CD14-positive monocyte (primary cell): ENCODE measurements around the gene CASS4. TPM values are rescaled to one million over a fixed set of nuclear protein-coding genes. Genes with fewer than 3 reads are reported as not detected.

Experiments
- DNase-seq, 3 donors: peaks; one replicate each; pipeline ENCODE4 v3.0.0-alpha.2; 2011 to 2022
- H2AFZ ChIP-seq: 2 replicates; pipeline ENCODE4 v1.6.0; 2012; ENCODE audit warnings: mild to moderate bottlenecking, low read depth, low read length, inconsistent platforms; ENCODE audit not compliant: insufficient read depth, poor library complexity, severe bottlenecking
- H3K27ac ChIP-seq, 2 donors: 1 replicate in 1 of 2; 2 replicates in 1 of 2; pipeline ENCODE4 v1.5.1; 2012 to 2013; ENCODE audit warnings: low read length in 2 of 2, control low read depth in 1 of 2, inconsistent platforms in 1 of 2, low read depth in 1 of 2, mild to moderate bottlenecking in 1 of 2
- H3K27me3 ChIP-seq, 2 donors: one replicate each; pipeline versions ENCODE4 v1.6.0 to v1.6.1; 2011 to 2013; ENCODE audit warnings: low read length in 2 of 2; ENCODE audit not compliant: control insufficient read depth in 2 of 2, insufficient read depth in 2 of 2
- H3K36me3 ChIP-seq, 2 donors: replicated peaks in 1 of 2; 1 replicate in 1 of 2; 2 replicates in 1 of 2; pipeline versions ENCODE4 v1.5.1 to v1.6.1; 2012 to 2013; ENCODE audit warnings: low read length in 2 of 2, control low read depth in 1 of 2, inconsistent platforms in 1 of 2, mild to moderate bottlenecking in 1 of 2; ENCODE audit not compliant: insufficient read depth in 2 of 2, control insufficient read depth in 1 of 2
- H3K4me1 ChIP-seq, 2 donors: 1 replicate in 1 of 2; 2 replicates in 1 of 2; pipeline versions ENCODE4 v1.5.1 to v1.6.1; 2012 to 2013; ENCODE audit warnings: low read length in 2 of 2, control low read depth in 1 of 2, inconsistent platforms in 1 of 2, mild to moderate bottlenecking in 1 of 2, moderate library complexity in 1 of 2; ENCODE audit not compliant: insufficient read depth in 2 of 2, control insufficient read depth in 1 of 2
- H3K4me2 ChIP-seq: replicated peaks from 2 replicates; pipeline ENCODE3; 2012; ENCODE audit warnings: low read length, moderate library complexity, mild to moderate bottlenecking; ENCODE audit not compliant: poor library complexity, severe bottlenecking; ENCODE audit errors: extremely low read depth
- H3K4me3 ChIP-seq, 3 experiments: fragments of 200-600 bp in 1 of 3; sonication (generic) in 1 of 3; replicated peaks in 1 of 3; 1 replicate in 2 of 3; 2 replicates in 1 of 3; pipeline ENCODE4 v1.5.1; 2011 to 2013; ENCODE audit warnings: low read length in 3 of 3, mild to moderate bottlenecking in 3 of 3, control low read depth in 2 of 3, low read depth in 2 of 3, inconsistent platforms in 1 of 3, moderate library complexity in 1 of 3
- H3K79me2 ChIP-seq: 2 replicates; pipeline ENCODE4 v1.6.0; 2012; ENCODE audit warnings: mild to moderate bottlenecking, control low read depth, inconsistent platforms, low read length, moderate library complexity; ENCODE audit not compliant: insufficient read depth
- H3K9ac ChIP-seq: 2 replicates; pipeline ENCODE4 v1.6.0; 2017; ENCODE audit warnings: low read length, mild to moderate bottlenecking; ENCODE audit not compliant: insufficient read depth, poor library complexity, severe bottlenecking
- H3K9me3 ChIP-seq, 2 donors: replicated peaks in 1 of 2; 1 replicate in 1 of 2; 2 replicates in 1 of 2; pipeline versions ENCODE4 v1.5.1 to v1.6.1; 2012 to 2013; ENCODE audit warnings: low read length in 2 of 2, control low read depth in 1 of 2; ENCODE audit not compliant: control insufficient read depth in 1 of 2, insufficient read depth in 1 of 2
- H4K20me1 ChIP-seq: 2 replicates; pipeline ENCODE4 v1.6.0; 2012; ENCODE audit warnings: mild to moderate bottlenecking, low read length, control low read depth, moderate library complexity; ENCODE audit not compliant: insufficient read depth
- H3K27ac Mint-ChIP-seq, 7 donors: one replicate each; pipeline ENCODE4 v1.8.0; 2020; ENCODE audit warnings: mild to moderate bottlenecking in 7 of 7, mixed read lengths in 7 of 7, moderate library complexity in 6 of 7, inconsistent platforms in 2 of 7
- H3K27me3 Mint-ChIP-seq, 3 donors: one replicate each; pipeline ENCODE4 v1.8.0; 2021 to 2022; ENCODE audit warnings: low read depth in 3 of 3, mild to moderate bottlenecking in 3 of 3, mixed read lengths in 3 of 3, moderate library complexity in 3 of 3, inconsistent platforms in 1 of 3
- H3K36me3 Mint-ChIP-seq, 2 donors: one replicate each; pipeline ENCODE4 v1.8.0; 2020; ENCODE audit warnings: mixed read lengths in 2 of 2, inconsistent platforms in 1 of 2, mild to moderate bottlenecking in 1 of 2
- H3K4me1 Mint-ChIP-seq: one replicate; pipeline ENCODE4 v1.8.0; 2020; ENCODE audit warnings: mild to moderate bottlenecking, mixed read lengths
- H3K4me3 Mint-ChIP-seq, 2 donors: one replicate each; pipeline ENCODE4 v1.8.0; 2020; ENCODE audit warnings: mild to moderate bottlenecking in 2 of 2, mixed read lengths in 2 of 2, moderate library complexity in 1 of 2
- H3K9me3 Mint-ChIP-seq, 7 donors: one replicate each; pipeline ENCODE4 v1.8.0; 2020 to 2022; ENCODE audit warnings: mixed read lengths in 7 of 7, mild to moderate bottlenecking in 6 of 7, moderate library complexity in 6 of 7, inconsistent platforms in 2 of 7
- WGBS: methylation state at CpG from one replicate; pipeline ENCODE4 v1.1.5; 2013; ENCODE audit warnings: missing lambda C conversion rate; ENCODE audit not compliant: insufficient coverage; 5-methylcytosine and 5-hydroxymethylcytosine counted together
- intact Hi-C, 2 donors: fragments of 100-400 bp; cut with micrococcal nuclease; formaldehyde crosslinking; loops; one replicate each; pipeline versions ENCODE4 v1.15.0 to v1.15.1; 2023
- polyA plus RNA-seq, 3 donors: library from polyadenylated mRNA; depleted of rRNA in 1 of 3; unstranded in 2 of 3; stranded (reverse) in 1 of 3; fragments of 300-500 nt in 2 of 3; fragments of >200 nt in 1 of 3; fragmentation: Illumina TruSeq in 2 of 3; gene quantifications; 1 replicate in 2 of 3; 2 replicates in 1 of 3; pipeline ENCODE4 v1.2.3, GENCODE V29; 2012 to 2021
- TF ChIP-seq, protein P1 (sequence below): fragments of 200-600 bp; IDR thresholded peaks from one replicate; pipeline ENCODE4 v1.8.0; 2022; ENCODE audit warnings: antibody characterized with exemption, mild to moderate bottlenecking

The CASS4 gene
- polyA plus RNA-seq, 3 donors, result 1.9 to 7.4 (median 6.1) TPM

GRCh38 chr20:56381501-56381900 lies 30.6 kb upstream of the CASS4 start:
- peaks cover 98% of the 10 kb centered on the region for H3K79me2 ChIP-seq
- H3K4me2 ChIP-seq, result no peak overlapping the region
- no peaks in the 10 kb centered on the region for H3K27me3 ChIP-seq
- WGBS, result no CpG with 5 or more reads among the region's 1 CpG
- Mint-ChIP-seq H3K9me3 (peaks cover 0 to 3% (median 0%) of the 10 kb centered on the region in 7 donors), H3K27me3 (peaks cover 0 to 3% (median 0%) of the 10 kb centered on the region in 3 donors), H3K4me1 (peaks cover 22% of the 10 kb centered on the region), H3K4me3 (no peak overlapping the region), H3K27ac (peak overlapping the region in 3 of 7 donors; percentile 19 to 74 (median 71)), H3K36me3 (peaks cover 42 to 62% of the 10 kb centered on the region in 2 donors)
- H3K27ac ChIP-seq, result peak overlapping the region in 1 of 2 donors; percentile 50
- no peaks in the 10 kb centered on the region for H3K9me3 ChIP-seq
- DNase-seq, result no peak
- peaks cover 31 to 66% of the 10 kb centered on the region in 2 donors for H3K36me3 ChIP-seq
- no peak overlapping the region for H3K9ac ChIP-seq
- no peak overlapping the region for H3K4me3 ChIP-seq
- peaks cover 9% of the 10 kb centered on the region in 2 donors for H3K4me1 ChIP-seq
- no peaks in the 10 kb centered on the region for H4K20me1 ChIP-seq
- TF ChIP-seq, protein P1, sequence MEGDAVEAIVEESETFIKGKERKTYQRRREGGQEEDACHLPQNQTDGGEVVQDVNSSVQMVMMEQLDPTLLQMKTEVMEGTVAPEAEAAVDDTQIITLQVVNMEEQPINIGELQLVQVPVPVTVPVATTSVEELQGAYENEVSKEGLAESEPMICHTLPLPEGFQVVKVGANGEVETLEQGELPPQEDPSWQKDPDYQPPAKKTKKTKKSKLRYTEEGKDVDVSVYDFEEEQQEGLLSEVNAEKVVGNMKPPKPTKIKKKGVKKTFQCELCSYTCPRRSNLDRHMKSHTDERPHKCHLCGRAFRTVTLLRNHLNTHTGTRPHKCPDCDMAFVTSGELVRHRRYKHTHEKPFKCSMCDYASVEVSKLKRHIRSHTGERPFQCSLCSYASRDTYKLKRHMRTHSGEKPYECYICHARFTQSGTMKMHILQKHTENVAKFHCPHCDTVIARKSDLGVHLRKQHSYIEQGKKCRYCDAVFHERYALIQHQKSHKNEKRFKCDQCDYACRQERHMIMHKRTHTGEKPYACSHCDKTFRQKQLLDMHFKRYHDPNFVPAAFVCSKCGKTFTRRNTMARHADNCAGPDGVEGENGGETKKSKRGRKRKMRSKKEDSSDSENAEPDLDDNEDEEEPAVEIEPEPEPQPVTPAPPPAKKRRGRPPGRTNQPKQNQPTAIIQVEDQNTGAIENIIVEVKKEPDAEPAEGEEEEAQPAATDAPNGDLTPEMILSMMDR, result no peak
- intact Hi-C loops, result no loop called here
- H2AFZ ChIP-seq, result no peak overlapping the region

- H3K27me3 Mint-ChIP-seq, result peaks cover 0 to 3% (median 0%) of the 10 kb centered on the region in 3 donors
- peaks cover 14% of the 10 kb centered on the region for H3K4me1 Mint-ChIP-seq
- peaks cover 0 to 3% (median 0%) of the 10 kb centered on the region in 7 donors for H3K9me3 Mint-ChIP-seq
- TF ChIP-seq, protein P1, result no peak
- Histone ChIP-seq H2AFZ (no peak overlapping the region), H3K79me2 (peaks cover 97% of the 10 kb centered on the region), H3K4me1 (no peaks in the 10 kb centered on the region), H3K4me2 (no peak overlapping the region), H4K20me1 (no peaks in the 10 kb centered on the region), H3K27ac (peak overlapping the region in 1 of 2 donors; percentile 34), H3K4me3 (no peak overlapping the region), H3K9ac (no peak overlapping the region), H3K27me3 (no peaks in the 10 kb centered on the region), H3K9me3 (no peaks in the 10 kb centered on the region), H3K36me3 (peaks cover 34 to 78% of the 10 kb centered on the region in 2 donors)
- WGBS, result 92% methylated on average over 3 of the region's 4 CpGs
- no peak for DNase-seq
- intact Hi-C loops, result no loop called here
- no peak overlapping the region for H3K4me3 Mint-ChIP-seq
- H3K27ac Mint-ChIP-seq, result peak overlapping the region in 3 of 7 donors; percentile 11 to 58 (median 36)
- peaks cover 49 to 67% of the 10 kb centered on the region in 2 donors for H3K36me3 Mint-ChIP-seq
Observed at GRCh38 chr20:56382696-56383095, 29.4 kb upstream of the CASS4 start.
